Measurements from ENCODE around the gene CCK.

DNA sequence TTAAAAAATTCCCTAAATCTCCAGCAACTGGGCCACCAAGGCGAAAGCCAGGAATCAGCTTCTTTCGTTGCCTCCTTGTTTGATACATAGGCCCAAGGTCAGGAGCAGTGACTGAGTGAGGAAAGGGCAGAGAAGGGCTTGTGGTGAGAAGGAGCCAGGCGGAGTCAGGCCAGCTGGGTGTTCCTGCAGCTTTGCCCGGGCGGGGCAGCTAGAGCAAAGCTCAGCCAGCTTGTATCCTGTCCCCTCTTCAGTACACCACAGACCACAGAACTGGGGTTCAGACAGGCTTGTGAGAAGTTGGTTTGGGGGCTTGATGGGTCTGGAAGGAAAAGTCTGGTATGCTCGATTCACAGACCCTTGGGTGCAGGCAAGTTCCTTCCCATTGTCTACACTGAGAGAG is 52.6 kb downstream of the CCK start:
- TF ChIP-seq FOXA1 (IDR thresholded peaks at IDR 0.05): no peak
- no peak for TF ChIP-seq TAF1 (conservative IDR thresholded peaks at IDR 0.05)
- TF ChIP-seq GABPA (IDR thresholded peaks at IDR 0.05 in 1 of 2, conservative IDR thresholded peaks at IDR 0.05 in 1 of 2): no peak
- TF ChIP-seq, protein P1, sequence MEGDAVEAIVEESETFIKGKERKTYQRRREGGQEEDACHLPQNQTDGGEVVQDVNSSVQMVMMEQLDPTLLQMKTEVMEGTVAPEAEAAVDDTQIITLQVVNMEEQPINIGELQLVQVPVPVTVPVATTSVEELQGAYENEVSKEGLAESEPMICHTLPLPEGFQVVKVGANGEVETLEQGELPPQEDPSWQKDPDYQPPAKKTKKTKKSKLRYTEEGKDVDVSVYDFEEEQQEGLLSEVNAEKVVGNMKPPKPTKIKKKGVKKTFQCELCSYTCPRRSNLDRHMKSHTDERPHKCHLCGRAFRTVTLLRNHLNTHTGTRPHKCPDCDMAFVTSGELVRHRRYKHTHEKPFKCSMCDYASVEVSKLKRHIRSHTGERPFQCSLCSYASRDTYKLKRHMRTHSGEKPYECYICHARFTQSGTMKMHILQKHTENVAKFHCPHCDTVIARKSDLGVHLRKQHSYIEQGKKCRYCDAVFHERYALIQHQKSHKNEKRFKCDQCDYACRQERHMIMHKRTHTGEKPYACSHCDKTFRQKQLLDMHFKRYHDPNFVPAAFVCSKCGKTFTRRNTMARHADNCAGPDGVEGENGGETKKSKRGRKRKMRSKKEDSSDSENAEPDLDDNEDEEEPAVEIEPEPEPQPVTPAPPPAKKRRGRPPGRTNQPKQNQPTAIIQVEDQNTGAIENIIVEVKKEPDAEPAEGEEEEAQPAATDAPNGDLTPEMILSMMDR (IDR thresholded peaks at IDR 0.05; ENCODE audit: low read depth, low read length, missing input control): no peak
